ENCODE results near the gene RIMBP2.
"Not testable (repeated sequence)": the region's sequence is repeated elsewhere in the genome, so short reads cannot be mapped to it uniquely, and the experiment has no call there.

Gene RIMBP2

GRCh38 chr12:130591736-130592135 lies 124.4 kb downstream of the RIMBP2 start:
- no peak for DNase-seq

- DNase-seq = no peak
These were observed 125.4 kb downstream of the RIMBP2 start for GRCh38 chr12:130590685-130591084.

GRCh38 chr12:130589540-130590317 lies 126.4 kb downstream of the RIMBP2 start:
- DNase-seq = no peak

- no peak for DNase-seq
These were observed 127.2 kb downstream of the RIMBP2 start for GRCh38 chr12:130588696-130589539.

- no peak for DNase-seq
These were observed 128.1 kb downstream of the RIMBP2 start for GRCh38 chr12:130587966-130588365.

GRCh38 chr12:130584475-130584874 lies 131.6 kb downstream of the RIMBP2 start:
- not testable (repeated sequence) for DNase-seq

GRCh38 chr12:130583800-130584199 lies 132.3 kb downstream of the RIMBP2 start:
- DNase-seq = no peak

- DNase-seq = no peak
These were observed 132.8 kb downstream of the RIMBP2 start for GRCh38 chr12:130583317-130583716.

GRCh38 chr12:130582286-130582685 lies 133.8 kb downstream of the RIMBP2 start:
- DNase-seq = no peak

GRCh38 chr12:130581782-130582181 lies 134.3 kb downstream of the RIMBP2 start:
- DNase-seq = no peak

GRCh38 chr12:130579231-130579630 lies 136.9 kb downstream of the RIMBP2 start:
- no peak for DNase-seq

- no peak for DNase-seq
These were observed 138.7 kb downstream of the RIMBP2 start for GRCh38 chr12:130577351-130577750.

GRCh38 chr12:130576371-130576816 lies 139.7 kb downstream of the RIMBP2 start:
- no peak for DNase-seq

- no peak for DNase-seq
These were observed 141.7 kb downstream of the RIMBP2 start for GRCh38 chr12:130574402-130574801.

GRCh38 chr12:130573766-130574165 lies 142.3 kb downstream of the RIMBP2 start:
- DNase-seq = no peak

GRCh38 chr12:130573235-130573634 lies 142.9 kb downstream of the RIMBP2 start:
- no peak for DNase-seq

- DNase-seq = no peak
These were observed 143.5 kb downstream of the RIMBP2 start for GRCh38 chr12:130572553-130572952.

GRCh38 chr12:130571734-130572133 lies 144.4 kb downstream of the RIMBP2 start:
- DNase-seq = no peak

GRCh38 chr12:130571089-130571488 lies 145.0 kb downstream of the RIMBP2 start:
- no peak for DNase-seq

GRCh38 chr12:130569521-130569920 lies 146.6 kb downstream of the RIMBP2 start:
- DNase-seq = no peak

GRCh38 chr12:130568501-130568900 lies 147.6 kb downstream of the RIMBP2 start:
- DNase-seq = no peak

GRCh38 chr12:130568041-130568440 lies 148.1 kb downstream of the RIMBP2 start:
- DNase-seq = no peak

- no peak for DNase-seq
These were observed 149.5 kb downstream of the RIMBP2 start for GRCh38 chr12:130566446-130567155.
